ENCODE data around the gene SLC24A3.

DNA sequence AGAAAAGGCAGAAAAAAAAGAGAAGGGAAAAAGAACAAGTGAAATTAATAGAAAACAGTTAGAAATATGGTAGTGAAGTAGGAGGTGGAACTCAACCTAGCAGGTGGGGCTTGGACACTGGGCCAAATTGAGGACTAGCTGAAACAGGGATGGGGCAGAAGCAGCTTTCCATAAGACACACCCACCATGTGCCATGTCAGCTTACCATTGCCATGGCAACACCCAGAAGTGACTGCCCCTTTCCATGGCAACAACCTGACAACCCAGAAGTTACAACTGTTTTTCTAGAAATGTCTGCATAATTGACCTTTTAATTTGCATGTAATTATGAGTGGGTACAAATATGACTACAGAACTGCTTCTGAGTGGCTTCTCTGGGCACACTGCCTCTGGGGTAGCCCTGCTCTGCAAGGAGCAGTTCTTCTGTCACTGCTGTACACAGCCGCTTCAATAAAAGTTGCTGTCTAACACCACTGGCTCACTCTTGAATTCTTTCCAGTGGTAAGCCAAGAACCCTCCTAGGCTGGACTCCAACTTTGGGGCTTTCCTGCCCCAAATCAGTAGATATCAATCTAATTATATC is 35.9 kb upstream of the SLC24A3 start:
- TF ChIP-seq, protein P1, sequence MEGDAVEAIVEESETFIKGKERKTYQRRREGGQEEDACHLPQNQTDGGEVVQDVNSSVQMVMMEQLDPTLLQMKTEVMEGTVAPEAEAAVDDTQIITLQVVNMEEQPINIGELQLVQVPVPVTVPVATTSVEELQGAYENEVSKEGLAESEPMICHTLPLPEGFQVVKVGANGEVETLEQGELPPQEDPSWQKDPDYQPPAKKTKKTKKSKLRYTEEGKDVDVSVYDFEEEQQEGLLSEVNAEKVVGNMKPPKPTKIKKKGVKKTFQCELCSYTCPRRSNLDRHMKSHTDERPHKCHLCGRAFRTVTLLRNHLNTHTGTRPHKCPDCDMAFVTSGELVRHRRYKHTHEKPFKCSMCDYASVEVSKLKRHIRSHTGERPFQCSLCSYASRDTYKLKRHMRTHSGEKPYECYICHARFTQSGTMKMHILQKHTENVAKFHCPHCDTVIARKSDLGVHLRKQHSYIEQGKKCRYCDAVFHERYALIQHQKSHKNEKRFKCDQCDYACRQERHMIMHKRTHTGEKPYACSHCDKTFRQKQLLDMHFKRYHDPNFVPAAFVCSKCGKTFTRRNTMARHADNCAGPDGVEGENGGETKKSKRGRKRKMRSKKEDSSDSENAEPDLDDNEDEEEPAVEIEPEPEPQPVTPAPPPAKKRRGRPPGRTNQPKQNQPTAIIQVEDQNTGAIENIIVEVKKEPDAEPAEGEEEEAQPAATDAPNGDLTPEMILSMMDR (conservative IDR thresholded peaks at IDR 0.05; ENCODE audit: low read length) = no peak
- TF ChIP-seq EZH2phosphoT487 (IDR thresholded peaks at IDR 0.05; ENCODE audit: borderline replicate concordance, low read depth, low read length) = no peak

Data from OCI-LY7 (cell line).